ENCODE measurements around the gene TRIM28. TPM values are rescaled to one million over a fixed set of nuclear protein-coding genes. Genes with fewer than 3 reads are reported as not detected.
"Not testable (repeated sequence)": the region's sequence is repeated elsewhere in the genome, so short reads cannot be mapped to it uniquely, and the experiment has no call there.

TRIM28 gene
- polyA plus RNA-seq, 3 donors = 644 to 816 (median 758) TPM

DNA sequence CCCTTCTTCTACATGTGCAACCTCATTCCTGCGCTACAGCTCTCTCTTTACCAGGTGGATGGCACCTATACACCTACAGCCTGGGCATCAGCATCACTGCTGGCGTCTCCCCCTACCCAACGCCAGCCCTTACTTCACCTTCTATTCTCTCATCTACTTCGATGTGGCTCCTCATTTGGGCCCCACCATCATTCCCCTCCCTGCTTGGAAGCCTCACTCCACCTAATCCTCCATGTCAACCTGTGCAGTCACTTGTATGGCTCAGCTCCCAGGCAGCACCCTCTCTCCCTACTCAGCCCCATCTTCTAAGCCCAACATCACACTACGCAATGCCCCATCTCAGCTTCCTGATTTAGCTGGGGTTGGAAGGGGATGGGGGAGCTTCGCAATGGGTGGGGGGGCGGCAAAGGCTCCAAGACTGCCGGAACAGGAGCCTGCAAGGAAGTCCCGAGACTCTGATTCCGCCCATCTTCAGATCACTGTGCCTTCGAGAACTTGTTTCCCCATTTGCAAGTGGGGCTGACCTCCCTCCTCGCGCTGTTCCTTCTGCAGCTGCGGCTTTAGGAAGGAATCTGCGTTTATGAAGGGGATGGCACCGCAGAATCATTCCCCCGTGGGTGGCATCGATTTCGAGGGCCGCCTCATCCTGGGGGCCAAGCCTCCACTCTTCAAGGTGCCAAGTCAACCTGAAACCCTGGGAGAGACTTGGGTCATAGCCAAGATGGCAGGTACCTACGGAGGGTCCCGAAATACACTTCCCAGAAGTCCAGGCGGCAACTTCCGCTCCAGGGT, 28.4 kb downstream of the TRIM28 start:
- no peak for DNase-seq

DNA sequence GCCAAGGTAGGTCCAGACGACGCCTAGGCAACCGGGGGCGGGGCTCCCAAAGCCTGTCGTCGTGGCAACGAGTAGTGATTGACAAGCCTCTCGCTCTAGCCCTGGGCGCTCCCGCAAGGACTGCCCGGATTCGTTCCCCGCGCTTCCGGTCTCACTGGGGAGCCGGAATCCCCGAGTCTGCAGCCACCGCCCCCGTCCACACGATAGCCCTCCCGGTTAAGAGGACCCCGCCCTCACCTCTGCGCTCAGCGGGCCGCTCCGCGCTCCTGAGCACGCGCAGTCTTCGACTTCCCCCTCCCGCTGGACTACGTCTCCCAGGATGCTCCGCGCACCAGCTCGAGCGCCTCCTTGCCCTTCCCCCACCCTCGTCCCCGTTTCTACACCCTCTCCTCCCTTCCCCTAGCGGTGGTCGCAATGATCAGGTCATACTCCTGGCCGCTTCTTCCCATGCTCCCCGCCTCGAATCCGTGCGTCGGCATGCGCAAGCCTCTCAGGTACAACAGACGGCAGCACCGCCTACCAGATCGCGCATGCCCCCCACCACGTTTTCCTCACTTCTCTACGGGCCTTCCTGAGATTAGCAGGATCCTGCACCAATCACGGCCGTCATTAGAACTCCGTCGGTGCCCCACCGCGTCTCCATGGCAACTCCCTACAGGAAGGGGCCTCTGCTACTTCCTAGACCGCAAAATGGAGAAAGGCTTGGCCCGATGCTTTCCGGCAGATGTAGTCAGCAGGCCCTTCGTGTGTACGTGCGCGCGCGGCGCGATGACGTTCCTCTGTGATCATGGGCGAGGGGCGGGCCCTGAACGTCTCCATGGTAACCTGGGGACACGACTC, 29.2 kb downstream of the TRIM28 start, which contains the start of gene MZF1:
TSS of gene MZF1 (minus strand) at position 518 of the 840 bp plus-strand sequence. CDS start 1,946 bp downstream, outside the sequence.
- peak; percentile 100 for DNase-seq

DNA sequence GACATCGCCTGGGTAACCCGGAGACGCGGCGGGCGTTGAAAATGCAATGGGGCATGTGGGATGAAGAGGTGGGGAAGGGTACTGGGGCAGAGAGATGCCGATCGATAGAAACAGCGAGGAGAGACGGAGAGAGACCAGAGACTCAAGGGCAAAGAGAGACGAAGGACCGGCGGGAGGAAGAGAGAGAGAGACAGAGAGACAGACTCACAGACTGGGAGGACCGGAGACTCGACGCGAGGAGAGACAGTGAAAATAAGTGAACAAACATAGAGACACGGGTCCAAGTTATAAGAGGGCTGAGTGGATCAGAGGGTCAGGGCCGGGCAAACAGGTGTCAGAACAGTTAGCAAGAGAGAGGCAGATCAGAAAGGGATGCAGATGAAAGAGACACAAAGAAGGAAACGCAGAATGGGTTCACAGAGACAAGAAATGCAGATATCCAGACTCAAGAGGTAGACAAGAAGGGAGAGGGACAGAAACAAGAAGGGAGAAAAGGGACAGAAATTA, 29.8 kb downstream of the TRIM28 start:
- DNase-seq = no peak

DNA sequence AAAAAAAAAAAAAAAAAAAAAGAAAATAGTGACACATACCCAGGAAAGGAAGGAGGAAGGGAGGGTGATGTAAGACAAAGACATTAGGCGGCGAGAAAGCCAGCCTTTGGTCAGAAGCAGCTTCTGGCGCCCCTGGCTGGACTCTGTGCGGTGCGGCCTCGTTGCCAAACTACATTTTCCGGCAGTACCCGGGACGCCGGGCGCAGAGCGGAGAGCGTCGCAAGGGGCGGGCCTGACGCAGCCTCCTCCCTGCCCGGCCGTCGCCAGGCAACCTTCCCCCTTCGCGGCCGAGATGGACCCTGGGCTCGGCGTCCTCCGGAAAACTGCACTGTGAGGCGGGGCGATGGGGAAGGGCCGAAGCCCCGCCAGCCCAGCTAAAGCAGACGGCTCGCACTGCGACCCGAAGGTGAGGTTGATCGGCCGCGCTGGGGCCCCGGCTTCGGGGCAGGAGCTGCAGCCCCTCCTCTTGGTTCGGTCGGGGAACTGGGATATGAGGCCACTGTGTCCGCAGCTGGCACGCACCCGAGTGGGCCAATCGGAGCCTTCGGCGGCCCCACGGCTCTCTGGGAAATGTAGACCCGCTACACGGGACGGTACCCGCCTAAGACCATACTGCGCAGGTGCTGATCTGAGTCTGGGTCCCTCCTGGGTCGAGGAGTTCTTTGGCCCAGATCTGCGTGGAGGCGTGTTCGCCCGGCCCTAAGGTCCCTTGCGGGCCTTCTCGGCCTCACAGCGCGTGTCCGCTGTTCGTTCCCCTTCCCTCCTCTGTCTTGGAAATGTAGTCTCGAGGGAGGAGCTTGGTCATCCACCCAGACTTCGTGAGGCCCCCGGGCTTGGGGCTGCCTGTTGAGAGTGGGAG, 31.5 kb downstream of the TRIM28 start:
- DNase-seq = peak; percentile 94

DNA sequence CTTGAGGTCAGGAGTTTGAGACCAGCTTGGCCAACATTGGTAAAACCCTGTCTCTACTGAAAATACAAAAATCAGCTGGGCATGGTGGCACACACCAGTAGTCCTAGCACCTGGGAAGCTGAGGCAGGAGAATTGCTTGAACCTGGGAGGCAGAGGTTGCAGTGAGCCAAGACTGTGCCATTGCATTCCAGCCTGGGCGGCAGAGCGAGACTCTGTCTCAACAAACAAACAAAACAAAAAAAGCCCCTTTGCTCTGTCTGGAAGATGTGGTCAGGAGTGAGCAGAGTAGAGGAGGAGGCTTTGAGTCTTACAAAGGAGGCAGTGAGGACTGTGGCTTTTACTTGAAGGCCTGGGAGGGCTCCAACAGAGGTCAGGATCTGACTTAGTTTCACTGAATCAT, 33.7 kb downstream of the TRIM28 start:
- not testable (repeated sequence) for DNase-seq

DNA sequence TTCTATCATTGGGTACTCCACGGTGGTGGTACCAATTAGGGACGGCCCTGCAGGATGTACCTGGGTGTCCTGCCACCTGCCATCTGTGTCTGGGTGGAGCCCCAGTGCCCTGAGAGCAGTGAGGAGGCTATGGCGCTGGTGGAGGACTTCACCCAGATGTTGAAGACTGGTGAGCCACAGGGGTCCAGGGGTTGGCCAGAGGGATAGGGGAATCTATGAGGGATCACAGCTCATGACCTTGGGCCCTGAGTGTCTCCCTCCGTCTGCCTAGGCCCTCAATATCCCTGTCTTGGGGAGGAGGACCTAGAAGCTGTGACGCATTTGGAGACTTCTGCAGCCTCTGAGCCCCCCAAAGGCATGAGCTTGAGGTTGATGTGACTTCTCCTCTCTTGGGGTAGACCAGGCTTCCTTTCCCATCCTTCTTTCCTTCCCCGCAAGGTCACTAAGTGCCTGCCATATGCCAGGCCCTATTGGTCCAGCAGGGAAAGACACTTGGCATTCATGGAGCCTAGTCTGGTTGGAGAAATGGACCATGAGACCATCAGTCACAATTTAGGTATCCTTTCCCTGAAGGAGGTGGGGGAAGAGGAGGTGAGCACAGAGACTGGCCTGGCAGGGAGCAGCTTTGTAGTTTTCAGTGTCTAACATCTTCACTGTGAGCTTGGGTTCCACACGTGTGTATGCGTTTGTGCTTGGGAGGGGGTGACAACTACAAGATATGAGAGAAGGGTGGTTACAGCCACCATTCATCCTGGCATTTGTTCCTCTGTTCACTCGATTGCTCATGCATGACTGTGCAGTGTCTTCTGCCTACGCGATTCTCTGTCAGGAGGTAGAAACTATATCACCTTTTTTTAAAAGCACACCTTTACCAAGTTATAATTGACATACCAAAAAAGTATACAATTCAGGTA, 34.4 kb downstream of the TRIM28 start:
- DNase-seq = no peak

DNA sequence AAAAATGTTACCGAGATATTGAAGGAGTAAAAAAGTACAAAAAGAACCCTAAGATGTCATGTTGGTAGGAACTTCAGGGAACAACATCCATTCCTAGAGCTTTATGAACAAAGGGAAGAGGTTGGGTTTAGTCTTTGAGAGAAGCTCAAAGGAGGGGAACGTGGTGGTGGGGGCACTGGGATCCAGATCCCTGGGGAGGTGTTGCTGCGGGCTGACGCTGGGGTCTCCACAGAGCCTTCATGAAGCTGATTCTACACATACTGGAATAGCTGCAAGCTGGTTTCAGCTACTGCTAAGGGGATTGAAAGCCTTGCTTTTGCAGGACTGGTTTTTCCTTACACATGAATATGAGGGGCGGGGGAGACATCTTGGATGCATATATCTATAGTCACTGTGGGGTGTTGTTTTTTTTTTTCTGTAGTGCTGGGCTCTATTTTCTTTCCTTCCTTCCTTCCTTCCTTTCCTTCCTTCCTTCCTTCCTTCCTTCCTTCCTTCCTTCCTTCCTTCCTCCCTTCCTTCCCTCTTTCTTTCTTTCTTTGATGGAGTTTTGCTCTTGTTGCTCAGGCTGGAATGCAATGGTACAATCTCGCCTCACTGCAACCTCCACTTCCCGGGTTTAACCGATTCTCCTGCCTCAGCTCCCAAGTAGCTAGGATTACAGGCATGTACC, 35.7 kb downstream of the TRIM28 start:
- DNase-seq = no peak

DNA sequence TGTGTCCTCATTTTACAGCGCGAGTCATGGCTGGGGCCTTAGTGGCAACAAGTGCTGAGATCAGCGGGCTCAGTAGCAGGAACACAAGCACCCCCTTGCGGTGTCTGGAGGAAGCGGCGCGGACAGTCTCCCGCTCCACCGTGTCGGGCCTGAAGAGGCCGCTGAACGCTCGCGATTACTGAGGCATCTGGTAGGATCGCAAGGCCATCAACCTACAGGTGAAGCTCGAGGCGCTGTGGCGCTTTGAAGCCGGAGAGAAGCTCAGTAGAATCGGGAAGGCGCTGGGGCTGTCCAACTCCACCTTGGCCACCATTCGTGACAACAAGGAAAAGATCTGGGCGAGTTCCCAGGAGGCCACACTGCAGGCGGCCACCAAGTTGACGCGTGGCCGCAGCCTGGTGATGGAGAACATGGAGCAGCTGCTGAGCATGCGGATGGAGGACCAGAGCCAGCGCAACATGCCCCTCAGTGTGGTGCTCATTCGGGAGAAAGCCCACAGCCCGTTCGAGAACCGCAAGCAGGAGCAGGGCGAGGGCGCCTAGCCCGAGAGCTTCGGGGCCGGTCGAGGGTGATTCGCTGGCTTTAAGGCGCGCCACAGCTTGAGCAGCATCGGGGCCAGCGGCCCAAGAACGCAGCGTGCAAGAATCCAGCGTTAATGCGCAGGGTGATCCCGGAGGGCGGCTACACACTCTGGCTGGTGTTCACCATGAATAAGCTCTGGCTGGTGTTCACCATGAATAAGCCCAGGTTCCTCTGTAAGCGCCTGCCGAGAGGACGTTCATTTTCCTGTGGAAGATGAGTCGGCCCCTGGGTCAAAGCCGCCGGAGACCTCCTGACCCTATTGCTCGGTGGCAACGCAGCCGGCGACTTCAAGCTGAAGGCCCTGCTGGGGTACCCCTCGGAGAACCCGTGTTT, 37.6 kb downstream of the TRIM28 start:
- DNase-seq = peak; percentile 79

DNA sequence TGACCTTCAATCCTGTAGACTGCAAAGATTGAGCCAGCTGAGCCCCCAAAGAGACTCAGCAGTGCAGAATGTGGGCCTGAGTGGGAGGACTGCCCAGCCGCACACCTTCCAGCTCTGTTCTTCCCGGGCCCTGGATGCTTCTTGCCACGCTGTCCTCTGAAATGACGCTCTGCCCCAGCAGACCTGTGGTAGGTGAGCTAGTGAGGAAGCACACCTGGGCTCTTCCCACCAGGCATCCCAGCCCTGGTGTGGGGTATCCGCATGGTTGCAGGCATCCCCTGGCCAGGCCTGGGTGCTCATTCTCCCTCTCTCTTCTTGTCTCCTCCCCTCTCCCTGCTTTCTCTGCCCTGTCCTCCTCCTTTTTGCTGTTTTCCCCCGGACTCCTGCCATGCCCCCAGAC, 39.1 kb downstream of the TRIM28 start:
- DNase-seq = no peak

DNA sequence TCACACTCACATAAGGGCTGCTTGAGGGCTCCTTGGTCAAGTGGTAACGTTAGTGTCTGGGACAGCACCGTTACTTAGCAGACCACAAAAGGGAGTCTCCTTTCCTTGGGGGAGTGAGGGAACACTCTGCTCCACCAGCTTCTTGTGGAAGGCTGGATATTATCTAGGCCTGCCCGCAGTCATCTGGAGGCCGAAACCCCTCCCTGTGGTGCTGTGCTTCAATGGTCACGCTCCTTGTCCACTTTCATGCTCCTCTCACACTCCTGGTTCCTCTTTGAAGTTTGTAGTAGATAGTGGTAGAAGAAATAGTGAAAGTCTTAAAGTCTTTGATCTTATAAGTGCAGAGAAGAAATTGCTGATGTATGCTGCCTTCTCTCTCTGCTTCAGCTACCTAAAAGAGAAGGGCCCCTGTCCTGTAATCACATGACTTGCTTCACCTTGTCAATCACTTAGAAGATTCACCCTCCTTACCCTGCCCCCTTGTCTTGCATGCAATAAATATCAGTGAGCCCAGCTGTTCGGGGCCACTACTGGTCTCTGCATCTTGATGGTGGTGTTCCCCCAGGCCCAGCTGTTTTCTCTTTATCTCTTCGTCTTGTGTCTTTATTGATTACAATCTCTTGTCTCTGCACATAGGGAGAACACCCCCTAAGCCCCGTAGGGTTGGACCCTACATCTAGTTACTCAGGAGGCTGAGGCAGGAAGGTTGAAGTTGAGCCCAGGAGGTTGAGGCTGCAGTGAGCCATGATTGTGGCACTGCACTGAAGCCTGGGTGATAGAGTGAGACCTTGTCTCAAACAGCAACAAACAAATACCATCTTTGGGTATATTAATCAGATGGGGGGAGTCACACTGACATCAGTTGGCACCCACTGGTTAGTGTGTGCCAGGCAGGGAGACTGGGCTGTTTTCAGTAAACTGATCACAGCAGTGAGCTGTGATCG, 40.9 kb downstream of the TRIM28 start:
- DNase-seq = no peak

DNA sequence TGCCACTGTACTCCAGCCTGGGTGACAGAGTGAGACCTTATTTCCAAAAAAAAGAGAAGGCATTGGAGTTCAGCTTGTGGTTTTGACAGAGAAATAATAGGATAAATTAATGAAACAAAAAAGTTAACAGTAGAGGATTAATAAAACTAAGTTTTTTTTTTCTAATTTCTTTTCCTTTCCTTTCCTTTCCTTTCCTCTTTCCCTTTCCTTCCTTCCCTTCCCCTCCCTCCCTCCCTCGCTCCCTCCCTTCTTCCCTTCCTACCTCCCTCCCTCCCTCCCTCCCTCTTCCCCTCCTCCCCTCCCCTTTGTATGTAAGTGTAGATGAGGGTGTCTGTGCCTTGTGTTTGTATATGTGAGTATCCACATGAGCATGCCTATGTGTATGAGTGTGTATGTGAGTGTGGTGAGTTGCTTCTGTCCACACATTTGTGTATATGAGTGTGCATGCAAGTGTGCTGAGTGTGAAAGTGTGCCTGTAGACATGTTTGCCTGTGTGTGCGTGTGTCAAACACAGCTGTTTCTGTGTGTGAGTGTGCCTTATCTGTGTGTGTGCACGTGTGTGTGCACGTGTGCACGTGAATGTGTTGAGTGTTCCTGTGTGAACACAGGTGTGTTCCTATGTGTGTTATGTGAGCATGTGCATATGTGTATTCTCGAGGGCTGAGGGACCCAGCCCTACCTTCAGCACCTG, 41.7 kb downstream of the TRIM28 start:
- no peak for DNase-seq

DNA sequence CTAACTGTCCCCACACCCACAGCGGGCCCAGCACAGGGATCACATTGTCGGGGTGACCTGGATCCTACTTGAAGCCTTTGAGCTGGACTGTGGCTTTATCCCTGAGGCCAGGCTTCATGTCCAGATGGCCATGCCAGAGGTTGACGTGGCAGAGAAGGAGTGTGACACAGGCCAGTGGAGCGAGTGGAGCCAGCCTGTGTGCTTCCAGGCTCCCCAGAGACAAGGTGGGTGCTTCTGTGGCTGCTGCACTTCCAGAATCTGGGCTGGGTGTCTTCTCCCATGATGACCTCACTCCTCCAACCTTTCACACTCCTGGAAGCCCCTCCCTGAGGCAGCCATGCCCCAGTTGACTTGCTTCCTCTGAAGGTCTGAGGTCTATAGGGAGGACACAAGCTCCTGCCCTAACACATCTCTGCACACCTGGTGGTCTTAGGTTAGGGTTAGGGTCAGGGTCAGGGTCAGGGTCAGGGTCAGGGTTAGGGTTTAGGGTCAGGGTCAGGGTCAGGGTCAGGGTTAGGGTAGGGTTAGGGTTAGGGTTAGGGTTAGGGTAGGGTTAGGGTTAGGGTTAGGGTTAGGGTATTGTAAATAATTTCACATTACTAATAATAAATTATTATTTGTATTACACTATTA, 42.4 kb downstream of the TRIM28 start:
- DNase-seq = no peak
